NCI-H460 (cell line): Measurements from ENCODE around the gene MISP. TPM values are rescaled to one million over a fixed set of nuclear protein-coding genes. Genes with fewer than 3 reads are reported as not detected.
"Not testable (repeated sequence)": the region's sequence is repeated elsewhere in the genome, so short reads cannot be mapped to it uniquely, and the experiment has no call there.

Experiments
- DNase-seq: peaks from one replicate; pipeline ENCODE4 v3.0.0-alpha.2; 2016; ENCODE audit warnings: low read depth; ENCODE audit errors: extremely low read depth
- total RNA-seq: library from RNA; depleted of rRNA; stranded (reverse); fragments of >200 nt; shearing (Covaris generic); gene quantifications from 2 replicates; pipeline ENCODE4 v1.2.3, GENCODE V29; 2014

The MISP gene
- total RNA-seq, 1 experiment from 2014 or later = 24.1 TPM

GRCh38 chr19:723247-723646 is 27.7 kb upstream of the MISP start:
- no peak for DNase-seq

GRCh38 chr19:723714-724113 is 27.2 kb upstream of the MISP start:
- no peak for DNase-seq

- DNase-seq = no peak
These were observed 25.3 kb upstream of the MISP start for GRCh38 chr19:725461-726089.

GRCh38 chr19:726993-727956 is 23.6 kb upstream of the MISP start:
- no peak for DNase-seq

GRCh38 chr19:728011-728410 is 22.9 kb upstream of the MISP start:
- DNase-seq = no peak

GRCh38 chr19:729564-729963 is 21.3 kb upstream of the MISP start:
- not testable (repeated sequence) for DNase-seq

GRCh38 chr19:729965-730668 is 20.8 kb upstream of the MISP start:
- DNase-seq = no peak

GRCh38 chr19:731000-731399 is 19.9 kb upstream of the MISP start:
- no peak for DNase-seq

GRCh38 chr19:732148-733069 is 18.5 kb upstream of the MISP start:
- DNase-seq = no peak

GRCh38 chr19:734716-735115 is 16.2 kb upstream of the MISP start:
- DNase-seq = no peak

- no peak for DNase-seq
These were observed 14.8 kb upstream of the MISP start for GRCh38 chr19:736125-736524.

GRCh38 chr19:737591-738093 is 13.3 kb upstream of the MISP start:
- no peak for DNase-seq

GRCh38 chr19:738509-739128 is 12.3 kb upstream of the MISP start:
- DNase-seq = no peak

GRCh38 chr19:739998-740715 is 10.8 kb upstream of the MISP start:
- DNase-seq = no peak

GRCh38 chr19:740816-741505 is 10.0 kb upstream of the MISP start:
- DNase-seq = not testable (repeated sequence)

GRCh38 chr19:741506-742131 is 9.3 kb upstream of the MISP start:
- no peak for DNase-seq

GRCh38 chr19:742540-743075 is 8.3 kb upstream of the MISP start:
- no peak for DNase-seq
